Mucosa of descending colon (tissue), 3 donors: ENCODE measurements around the gene SDSL. TPM values are rescaled to one million over a fixed set of nuclear protein-coding genes. Genes with fewer than 3 reads are reported as not detected.

Source experiments
- ATAC-seq: fragments of 200-7000 bp; cut with Tn5 transposase; one replicate; pipeline ENCODE4 v1.9.1; 2020; ENCODE audit warnings: mild to moderate bottlenecking, moderate library complexity
- DNase-seq, 3 donors: peaks; one replicate each; pipeline ENCODE4 v3.0.0-alpha.2; 2020
- H3K36me3 ChIP-seq: fragments of 200-600 bp; one replicate; pipeline ENCODE4 v1.8.0; 2021; ENCODE audit warnings: low read depth, mild to moderate bottlenecking
- H3K4me1 ChIP-seq: fragments of 200-600 bp; one replicate; pipeline ENCODE4 v1.8.0; 2021; ENCODE audit warnings: low read depth, mild to moderate bottlenecking
- H3K4me3 ChIP-seq: fragments of 200-600 bp; one replicate; pipeline ENCODE4 v1.8.0; 2021; ENCODE audit warnings: mild to moderate bottlenecking
- H3K9me3 ChIP-seq: fragments of 200-600 bp; one replicate; pipeline ENCODE4 v1.8.0; 2021; ENCODE audit warnings: mild to moderate bottlenecking
- intact Hi-C, 2 donors: fragments of 100-400 bp; cut with DNase I in 1 of 2; cut with micrococcal nuclease in 1 of 2; formaldehyde crosslinking; loops; one replicate each; pipeline versions ENCODE4 v1.11.0 to v1.11.1; 2022; cut with DNase I, micrococcal nuclease
- total RNA-seq, 3 donors: library from RNA; stranded (reverse); fragmentation: NEBNext Ultra II Directional in 2 of 3; extraction: Animal tissue kit (Norgen Biotek cat#: 25700) in 2 of 3; gene quantifications; one replicate each; pipeline versions ENCODE4 v1.2.1 to v1.2.4, GENCODE V29; 2021 to 2023
- TF ChIP-seq, protein P1 (sequence below): fragments of 200-600 bp; IDR thresholded peaks from one replicate; pipeline ENCODE4 v1.8.0; 2022; ENCODE audit warnings: antibody characterized with exemption, mild to moderate bottlenecking
- donor health status: DM: no; HTN: no; CAD: no; lungs with moderate emphysema.
- donor health status: DM: no; HTN: no; CAD: no.
- donor health status: DM: no; HTN: yes; CAD: no.

The SDSL gene
- total RNA-seq, 3 donors from 2014 or later, result 9.4 to 24.0 (median 15.7) TPM

DNA sequence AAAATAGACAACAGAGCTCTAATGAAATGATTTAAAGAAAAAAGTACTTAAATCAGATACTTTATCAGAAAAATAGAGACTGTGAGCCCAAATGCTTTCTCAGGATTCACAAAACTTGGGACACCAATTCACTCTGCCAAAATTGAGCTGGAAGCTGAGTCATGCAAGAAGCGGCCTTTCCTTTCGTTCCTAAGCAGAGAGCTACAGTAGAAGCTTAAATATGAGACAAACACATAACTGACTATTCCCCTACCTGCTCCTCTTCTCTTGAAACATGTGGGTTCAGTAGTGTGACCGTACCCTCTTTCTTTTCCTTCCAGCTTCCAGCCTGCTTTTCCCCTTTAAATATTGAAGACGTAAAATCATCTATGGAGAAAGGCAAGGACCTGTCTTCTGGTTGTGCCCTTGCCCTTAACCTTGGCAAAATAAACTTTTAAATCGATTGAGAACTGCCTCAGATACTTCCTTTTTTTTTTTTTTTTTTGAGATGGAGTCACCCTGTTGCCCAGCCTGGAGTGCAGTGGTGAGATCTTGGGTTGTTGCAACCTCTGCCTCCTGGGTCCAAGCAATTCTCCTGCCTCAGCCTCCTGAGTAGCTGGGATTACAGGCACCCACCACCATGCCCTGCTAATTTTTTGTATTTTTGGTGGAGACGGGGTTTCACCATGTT, 14.1 kb upstream of the SDSL start:
- TF ChIP-seq, protein P1, sequence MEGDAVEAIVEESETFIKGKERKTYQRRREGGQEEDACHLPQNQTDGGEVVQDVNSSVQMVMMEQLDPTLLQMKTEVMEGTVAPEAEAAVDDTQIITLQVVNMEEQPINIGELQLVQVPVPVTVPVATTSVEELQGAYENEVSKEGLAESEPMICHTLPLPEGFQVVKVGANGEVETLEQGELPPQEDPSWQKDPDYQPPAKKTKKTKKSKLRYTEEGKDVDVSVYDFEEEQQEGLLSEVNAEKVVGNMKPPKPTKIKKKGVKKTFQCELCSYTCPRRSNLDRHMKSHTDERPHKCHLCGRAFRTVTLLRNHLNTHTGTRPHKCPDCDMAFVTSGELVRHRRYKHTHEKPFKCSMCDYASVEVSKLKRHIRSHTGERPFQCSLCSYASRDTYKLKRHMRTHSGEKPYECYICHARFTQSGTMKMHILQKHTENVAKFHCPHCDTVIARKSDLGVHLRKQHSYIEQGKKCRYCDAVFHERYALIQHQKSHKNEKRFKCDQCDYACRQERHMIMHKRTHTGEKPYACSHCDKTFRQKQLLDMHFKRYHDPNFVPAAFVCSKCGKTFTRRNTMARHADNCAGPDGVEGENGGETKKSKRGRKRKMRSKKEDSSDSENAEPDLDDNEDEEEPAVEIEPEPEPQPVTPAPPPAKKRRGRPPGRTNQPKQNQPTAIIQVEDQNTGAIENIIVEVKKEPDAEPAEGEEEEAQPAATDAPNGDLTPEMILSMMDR, result no peak
- intact Hi-C loops, result no loop called here
- ATAC-seq, result no peak

DNA sequence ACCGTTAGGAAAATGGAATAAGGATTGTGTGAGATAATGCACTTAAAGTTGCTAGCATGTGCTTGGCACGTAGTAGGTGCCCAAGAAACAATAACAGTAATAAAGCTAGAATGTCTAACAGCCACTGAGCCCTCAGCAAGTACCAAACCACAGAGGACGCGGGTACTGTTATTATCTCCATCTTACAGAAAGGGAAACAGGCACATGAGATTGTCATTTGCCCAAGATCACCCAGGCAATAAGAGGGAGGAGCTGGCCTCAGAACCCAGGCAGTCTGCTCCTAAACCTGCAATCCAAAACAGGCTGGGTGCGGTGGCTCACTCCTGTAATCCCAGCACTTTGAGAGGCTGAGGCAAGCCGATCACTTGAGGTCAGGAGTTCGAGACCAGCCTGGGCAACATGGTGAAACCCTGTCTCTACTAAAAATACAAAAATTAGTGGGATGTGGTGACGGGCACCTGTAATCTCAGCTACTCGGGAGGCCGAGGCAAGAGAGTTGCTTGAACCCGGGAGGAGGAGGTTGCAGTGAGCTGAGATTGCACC, 13.4 kb upstream of the SDSL start:
- Histone ChIP-seq H3K36me3 (no peaks in the 10 kb centered on the region), H3K4me3 (no peak overlapping the region), H3K9me3 (no peaks in the 10 kb centered on the region), H3K4me1 (no peaks in the 10 kb centered on the region)
- intact Hi-C loops, result no loop called here
- DNase-seq (no peak), ATAC-seq (no peak)
- TF ChIP-seq, protein P1, result no peak

More for the DNA sequence above, 14.1 kb upstream of the SDSL start:
- Histone ChIP-seq H3K9me3 (no peaks in the 10 kb centered on the region), H3K36me3 (no peaks in the 10 kb centered on the region), H3K4me1 (no peaks in the 10 kb centered on the region), H3K4me3 (no peak overlapping the region)
- no peak for DNase-seq

DNA sequence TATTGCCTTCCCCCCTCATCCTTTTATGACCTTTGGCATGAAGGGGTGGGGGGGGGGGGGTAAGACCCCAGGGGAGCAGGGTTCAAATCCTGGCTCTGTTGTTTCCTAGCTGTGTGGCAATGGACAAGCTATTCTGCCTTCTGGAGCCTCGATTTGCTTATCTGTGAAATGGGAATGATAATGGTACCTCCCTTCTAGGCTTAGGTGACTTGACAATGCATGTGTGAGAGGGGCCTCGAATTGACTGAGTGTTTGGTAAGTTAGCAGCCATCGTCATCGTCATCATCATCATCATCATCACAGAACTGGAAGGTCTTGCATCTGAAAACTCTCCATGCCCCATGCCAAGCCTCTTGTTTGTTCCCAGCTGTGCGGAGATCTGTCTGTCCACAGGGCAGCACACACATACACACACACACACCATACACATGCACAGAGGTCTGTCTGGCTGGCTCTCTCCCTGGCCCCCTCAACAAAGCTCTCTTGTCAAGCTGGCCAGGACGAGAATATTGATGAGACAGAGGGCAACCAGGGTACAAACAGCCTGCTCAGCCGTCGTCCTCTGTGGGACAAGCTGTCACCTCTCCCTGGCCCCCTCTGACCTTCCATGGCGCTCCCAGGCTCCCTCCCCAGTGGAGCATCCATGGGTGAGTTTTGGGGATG, 12.6 kb upstream of the SDSL start:
- Histone ChIP-seq H3K4me3 (no peak overlapping the region), H3K4me1 (no peaks in the 10 kb centered on the region), H3K36me3 (no peaks in the 10 kb centered on the region), H3K9me3 (no peaks in the 10 kb centered on the region)
- TF ChIP-seq, protein P1, result no peak
- ATAC-seq (no peak), DNase-seq (no peak)
- intact Hi-C loops, result no loop called here

DNA sequence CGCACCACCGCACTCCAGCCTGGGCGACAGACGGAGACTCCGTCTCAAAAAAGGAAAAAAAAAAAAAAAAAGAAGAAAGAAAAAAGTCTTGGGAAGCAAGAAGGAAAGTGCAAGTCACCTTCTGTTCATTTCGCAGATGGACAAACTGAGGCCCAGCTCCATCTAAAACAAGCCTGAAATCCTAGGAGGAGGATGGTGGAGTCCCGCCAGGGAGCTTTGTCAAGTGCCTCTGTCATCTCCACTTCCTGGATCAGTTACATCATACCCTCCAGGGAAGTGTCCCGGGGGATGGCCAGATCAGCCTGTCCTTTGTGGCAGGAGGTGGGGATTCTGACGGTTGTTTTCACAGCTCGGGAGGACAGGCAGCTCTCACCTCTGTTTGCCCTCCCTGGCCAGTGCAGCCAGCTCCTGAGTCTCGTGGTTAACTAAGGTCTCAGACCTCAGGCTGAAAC, 8.7 kb upstream of the SDSL start:
- Histone ChIP-seq H3K9me3 (no peaks in the 10 kb centered on the region), H3K4me1 (no peaks in the 10 kb centered on the region), H3K36me3 (no peaks in the 10 kb centered on the region), H3K4me3 (no peak overlapping the region)
- intact Hi-C loops, result no loop called here
- TF ChIP-seq, protein P1, result no peak
- ATAC-seq (peak; percentile 10), DNase-seq (no peak)

DNA sequence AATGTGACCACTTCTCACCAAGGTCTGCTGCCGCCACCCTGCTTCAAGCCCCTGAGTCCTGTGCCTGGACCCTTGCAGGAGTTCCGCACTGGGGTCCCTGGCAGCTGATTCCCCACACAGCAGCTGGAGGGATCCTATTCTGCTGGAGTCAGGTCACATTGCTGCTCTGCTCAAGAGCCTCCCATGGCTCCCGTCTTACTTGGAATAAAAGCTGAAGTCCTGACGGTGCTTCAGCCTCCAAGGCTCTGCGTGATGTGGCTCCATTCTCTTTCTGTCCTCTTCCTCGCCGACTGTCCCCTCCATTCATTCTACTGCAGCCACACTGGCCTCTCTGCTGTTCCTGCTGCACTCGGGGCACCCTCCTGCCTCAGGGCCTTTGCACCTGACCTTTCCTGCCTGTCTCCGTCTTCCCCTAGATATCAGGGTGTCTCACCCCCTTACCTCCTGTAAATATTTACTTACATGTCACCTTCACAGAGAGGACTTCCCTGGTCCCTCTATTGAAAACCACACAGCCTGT, 7.6 kb upstream of the SDSL start:
- intact Hi-C loops, result no loop called here
- Histone ChIP-seq H3K36me3 (no peaks in the 10 kb centered on the region), H3K4me1 (no peaks in the 10 kb centered on the region), H3K4me3 (no peak overlapping the region), H3K9me3 (no peaks in the 10 kb centered on the region)
- TF ChIP-seq, protein P1, result no peak
- DNase-seq, result no peak
- no peak for ATAC-seq
